Tibial nerve (tissue), 4 donors: Measurements from ENCODE around the gene CLEC16A.

Source experiments
- EP300 ChIP-seq, 2 donors: sonication (generic); formaldehyde crosslinking; IDR thresholded peaks; one replicate each; pipeline ENCODE4 v1.6.1; 2017; ENCODE audit warnings: antibody characterized with exemption in 2 of 2, mild to moderate bottlenecking in 1 of 2
- POLR2A ChIP-seq, 2 donors: fragments of 450-650 bp; IDR thresholded peaks; one replicate each; pipeline ENCODE4 v1.6.1; 2017; ENCODE audit warnings: antibody characterized with exemption in 2 of 2, mild to moderate bottlenecking in 2 of 2, moderate library complexity in 2 of 2
- TF ChIP-seq, protein P1 (sequence below), 5 experiments: fragments of 200-600 bp in 3 of 5; fragments of 450-650 bp in 2 of 5; sonication (generic) in 3 of 5; IDR thresholded peaks; one replicate each; pipeline ENCODE4 v1.5.1; 2016 to 2019; ENCODE audit warnings: antibody characterized with exemption in 5 of 5, mild to moderate bottlenecking in 3 of 5, moderate library complexity in 2 of 5

DNA sequence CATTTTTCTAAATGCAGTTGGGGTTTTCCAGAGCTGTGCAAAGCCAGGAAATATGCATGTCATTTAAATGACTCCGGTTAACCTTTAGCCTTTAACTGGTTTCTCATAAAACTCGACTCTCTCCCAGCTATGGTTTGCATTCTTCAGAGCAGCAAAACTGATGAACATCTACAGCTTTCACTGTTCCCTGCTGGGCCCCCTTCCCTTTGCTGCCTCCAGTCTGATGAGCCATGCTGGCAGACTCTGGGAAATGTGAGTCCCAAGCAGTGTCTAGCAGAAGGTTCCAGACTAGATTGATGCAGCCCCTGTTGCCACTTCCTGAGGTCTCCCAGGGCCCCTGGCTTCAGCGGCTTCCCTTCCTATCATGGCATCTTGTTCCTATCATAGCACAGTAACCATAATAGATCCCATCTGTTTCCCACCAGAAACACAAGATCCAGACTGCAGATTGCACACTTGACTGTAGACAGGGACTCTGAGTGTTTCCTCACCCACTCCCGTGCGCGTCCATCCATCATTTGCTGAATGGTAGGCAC, 135.4 kb downstream of the CLEC16A start:
- TF ChIP-seq, protein P1, sequence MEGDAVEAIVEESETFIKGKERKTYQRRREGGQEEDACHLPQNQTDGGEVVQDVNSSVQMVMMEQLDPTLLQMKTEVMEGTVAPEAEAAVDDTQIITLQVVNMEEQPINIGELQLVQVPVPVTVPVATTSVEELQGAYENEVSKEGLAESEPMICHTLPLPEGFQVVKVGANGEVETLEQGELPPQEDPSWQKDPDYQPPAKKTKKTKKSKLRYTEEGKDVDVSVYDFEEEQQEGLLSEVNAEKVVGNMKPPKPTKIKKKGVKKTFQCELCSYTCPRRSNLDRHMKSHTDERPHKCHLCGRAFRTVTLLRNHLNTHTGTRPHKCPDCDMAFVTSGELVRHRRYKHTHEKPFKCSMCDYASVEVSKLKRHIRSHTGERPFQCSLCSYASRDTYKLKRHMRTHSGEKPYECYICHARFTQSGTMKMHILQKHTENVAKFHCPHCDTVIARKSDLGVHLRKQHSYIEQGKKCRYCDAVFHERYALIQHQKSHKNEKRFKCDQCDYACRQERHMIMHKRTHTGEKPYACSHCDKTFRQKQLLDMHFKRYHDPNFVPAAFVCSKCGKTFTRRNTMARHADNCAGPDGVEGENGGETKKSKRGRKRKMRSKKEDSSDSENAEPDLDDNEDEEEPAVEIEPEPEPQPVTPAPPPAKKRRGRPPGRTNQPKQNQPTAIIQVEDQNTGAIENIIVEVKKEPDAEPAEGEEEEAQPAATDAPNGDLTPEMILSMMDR (IDR thresholded peaks at IDR 0.05): no peak
- no peak for TF ChIP-seq POLR2A (IDR thresholded peaks at IDR 0.05)
- TF ChIP-seq EP300 (IDR thresholded peaks at IDR 0.05): no peak
